Astrocyte (in vitro differentiated cells and primary cell): ENCODE data around the gene RNF152. TPM values are rescaled to one million over a fixed set of nuclear protein-coding genes. Genes with fewer than 3 reads are reported as not detected.

Experiments used
- DNase-seq: peaks from one replicate; pipeline ENCODE4 v3.0.0-alpha.2; 2010; ENCODE audit warnings: low read depth
- FAIRE-seq: peaks from 2 replicates; lab custom pipeline; 2011; peaks lifted over from hg19 to GRCh38; lab: Jason Lieb, UNC
- H2AFZ ChIP-seq: 2 replicates; pipeline ENCODE4 v1.6.0; 2012; ENCODE audit warnings: low read depth, low read length, inconsistent platforms
- H3K27ac ChIP-seq: 2 replicates; pipeline ENCODE4 v1.5.1; 2011; ENCODE audit warnings: low read depth, low read length, inconsistent platforms
- H3K27me3 ChIP-seq: 2 replicates; pipeline ENCODE4 v1.6.0; 2011; ENCODE audit warnings: low read length, inconsistent platforms; ENCODE audit not compliant: insufficient read depth
- H3K36me3 ChIP-seq: 2 replicates; pipeline ENCODE4 v1.5.1; 2011; ENCODE audit warnings: low read length, inconsistent platforms; ENCODE audit not compliant: insufficient read depth
- H3K4me1 ChIP-seq: 2 replicates; pipeline ENCODE4 v1.5.1; 2011; ENCODE audit warnings: low read length, inconsistent platforms; ENCODE audit not compliant: insufficient read depth
- H3K4me2 ChIP-seq: 2 replicates; pipeline ENCODE4 v1.6.0; 2012; ENCODE audit warnings: low read length, inconsistent platforms
- H3K4me3 ChIP-seq: 2 replicates; pipeline ENCODE4 v1.5.1; 2011; ENCODE audit warnings: low read depth, mild to moderate bottlenecking, low read length, inconsistent platforms; ENCODE audit not compliant: insufficient read depth
- H3K79me2 ChIP-seq: 2 replicates; pipeline ENCODE4 v1.6.0; 2012; ENCODE audit warnings: mild to moderate bottlenecking, low read length, inconsistent platforms; ENCODE audit not compliant: insufficient read depth
- H3K9ac ChIP-seq: 2 replicates; pipeline ENCODE4 v1.6.0; 2012; ENCODE audit warnings: mild to moderate bottlenecking, low read length, inconsistent platforms
- H3K9me3 ChIP-seq: 2 replicates; pipeline ENCODE4 v1.5.1; 2012; ENCODE audit warnings: low read depth, mild to moderate bottlenecking, low read length, inconsistent platforms; ENCODE audit not compliant: insufficient read depth
- H4K20me1 ChIP-seq: 2 replicates; pipeline ENCODE4 v1.6.0; 2012; ENCODE audit warnings: low read length, inconsistent platforms; ENCODE audit not compliant: insufficient read depth
- H3K27ac Mint-ChIP-seq: one replicate; pipeline ENCODE4 v1.8.0; 2021; ENCODE audit warnings: mild to moderate bottlenecking, mixed read lengths; ENCODE audit not compliant: unreplicated experiment
- H3K27me3 Mint-ChIP-seq: one replicate; pipeline ENCODE4 v1.8.0; 2021; ENCODE audit warnings: low read depth, mixed read lengths; ENCODE audit not compliant: unreplicated experiment
- H3K36me3 Mint-ChIP-seq: one replicate; pipeline ENCODE4 v1.8.0; 2021; ENCODE audit warnings: low read depth, mixed read lengths; ENCODE audit not compliant: unreplicated experiment
- H3K4me1 Mint-ChIP-seq: one replicate; pipeline ENCODE4 v1.8.0; 2021; ENCODE audit warnings: low read depth, mixed read lengths; ENCODE audit not compliant: unreplicated experiment
- H3K4me3 Mint-ChIP-seq: one replicate; pipeline ENCODE4 v1.8.0; 2021; ENCODE audit warnings: mild to moderate bottlenecking, moderate library complexity, mixed read lengths; ENCODE audit not compliant: unreplicated experiment
- H3K9me3 Mint-ChIP-seq: one replicate; pipeline ENCODE4 v1.8.0; 2021; ENCODE audit warnings: mild to moderate bottlenecking, mixed read lengths; ENCODE audit not compliant: unreplicated experiment
- EZH2 ChIP-seq: IDR thresholded peaks from 2 replicates; pipeline ENCODE4 v1.6.1; 2012; ENCODE audit warnings: mild to moderate bottlenecking, low read length, inconsistent platforms; ENCODE audit not compliant: insufficient read depth
- total RNA-seq: library from RNA; stranded (reverse); gene quantifications from 2 replicates; pipeline ENCODE4 v1.2.1, GENCODE V29; 2021
- TF ChIP-seq, protein P1 (sequence below): IDR thresholded peaks from 2 replicates; pipeline ENCODE4 v1.5.1; 2011; ENCODE audit warnings: low read depth, mild to moderate bottlenecking, inconsistent platforms, low read length, moderate library complexity; ENCODE audit not compliant: insufficient read depth

RNF152 gene
- total RNA-seq, 1 donor from 2014 or later: 68.7 TPM

DNA sequence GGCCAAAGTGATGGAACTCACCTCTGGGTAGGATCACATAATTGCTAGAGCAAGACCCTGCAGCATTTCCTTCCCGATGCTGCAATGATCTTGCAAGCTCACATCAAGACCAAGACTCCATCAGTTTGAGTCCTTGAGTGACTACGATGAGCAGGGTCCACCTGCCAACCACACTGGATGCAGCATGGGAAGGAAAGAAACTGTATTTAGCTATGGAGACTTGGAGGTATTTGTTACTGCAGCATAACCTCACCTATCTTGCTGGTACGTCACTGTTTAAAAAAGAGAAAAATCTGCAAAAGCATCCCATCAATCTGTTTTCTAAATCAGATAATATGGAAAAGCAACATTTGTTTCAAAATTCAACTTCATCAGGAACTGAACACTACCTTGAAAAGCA is 2.5 kb downstream of the RNF152 start:
- Histone ChIP-seq H3K9ac (no peak overlapping the region), H3K79me2 (peaks cover 71% of the 10 kb centered on the region), H3K27ac (no peak overlapping the region), H3K27me3 (no peaks in the 10 kb centered on the region), H3K4me1 (peaks cover 13% of the 10 kb centered on the region), H3K36me3 (no peaks in the 10 kb centered on the region), H3K4me3 (no peak overlapping the region), H2AFZ (no peak overlapping the region), H4K20me1 (peaks cover 51% of the 10 kb centered on the region), H3K9me3 (no peaks in the 10 kb centered on the region), H3K4me2 (no peak overlapping the region)
- no peak for FAIRE-seq
- Mint-ChIP-seq H3K27me3 (no peaks in the 10 kb centered on the region), H3K4me3 (peak overlapping the region; percentile 45), H3K27ac (no peak overlapping the region), H3K9me3 (no peaks in the 10 kb centered on the region), H3K4me1 (peaks cover 22% of the 10 kb centered on the region), H3K36me3 (peaks cover 20% of the 10 kb centered on the region)
- TF ChIP-seq, protein P1, sequence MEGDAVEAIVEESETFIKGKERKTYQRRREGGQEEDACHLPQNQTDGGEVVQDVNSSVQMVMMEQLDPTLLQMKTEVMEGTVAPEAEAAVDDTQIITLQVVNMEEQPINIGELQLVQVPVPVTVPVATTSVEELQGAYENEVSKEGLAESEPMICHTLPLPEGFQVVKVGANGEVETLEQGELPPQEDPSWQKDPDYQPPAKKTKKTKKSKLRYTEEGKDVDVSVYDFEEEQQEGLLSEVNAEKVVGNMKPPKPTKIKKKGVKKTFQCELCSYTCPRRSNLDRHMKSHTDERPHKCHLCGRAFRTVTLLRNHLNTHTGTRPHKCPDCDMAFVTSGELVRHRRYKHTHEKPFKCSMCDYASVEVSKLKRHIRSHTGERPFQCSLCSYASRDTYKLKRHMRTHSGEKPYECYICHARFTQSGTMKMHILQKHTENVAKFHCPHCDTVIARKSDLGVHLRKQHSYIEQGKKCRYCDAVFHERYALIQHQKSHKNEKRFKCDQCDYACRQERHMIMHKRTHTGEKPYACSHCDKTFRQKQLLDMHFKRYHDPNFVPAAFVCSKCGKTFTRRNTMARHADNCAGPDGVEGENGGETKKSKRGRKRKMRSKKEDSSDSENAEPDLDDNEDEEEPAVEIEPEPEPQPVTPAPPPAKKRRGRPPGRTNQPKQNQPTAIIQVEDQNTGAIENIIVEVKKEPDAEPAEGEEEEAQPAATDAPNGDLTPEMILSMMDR: no peak
- no peak for DNase-seq

DNA sequence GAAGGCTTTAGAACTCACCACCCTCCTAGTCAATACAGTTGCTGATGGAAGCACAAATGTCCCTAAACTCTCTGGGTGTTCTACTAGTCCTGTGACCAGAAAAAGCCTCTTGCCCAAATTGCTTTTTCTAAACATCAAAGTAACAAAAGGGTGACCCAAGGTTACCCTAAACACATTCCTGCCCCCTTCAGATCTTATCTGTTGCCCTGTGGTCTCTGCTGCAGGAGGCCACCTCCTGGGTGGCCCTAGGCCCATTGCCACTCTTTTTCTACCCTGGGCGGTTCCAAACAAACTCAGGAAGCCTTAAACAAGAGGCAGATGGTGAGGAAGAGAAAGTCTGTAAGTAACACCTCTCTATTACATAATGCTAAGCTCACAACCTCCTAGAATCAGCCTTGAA is 3.3 kb downstream of the RNF152 start:
- H3K9ac ChIP-seq: no peak overlapping the region
- H3K27me3 ChIP-seq: no peaks in the 10 kb centered on the region
- H3K4me2 ChIP-seq: no peak overlapping the region
- no peak overlapping the region for H3K27ac ChIP-seq
- no peak overlapping the region for H3K4me3 ChIP-seq
- H2AFZ ChIP-seq: no peak overlapping the region
- Mint-ChIP-seq H3K27me3 (no peaks in the 10 kb centered on the region), H3K27ac (no peak overlapping the region), H3K4me1 (peaks cover 22% of the 10 kb centered on the region), H3K9me3 (no peaks in the 10 kb centered on the region), H3K36me3 (peaks cover 22% of the 10 kb centered on the region), H3K4me3 (no peak overlapping the region)
- FAIRE-seq (no peak), DNase-seq (no peak)
- H3K36me3 ChIP-seq: no peaks in the 10 kb centered on the region
- peaks cover 72% of the 10 kb centered on the region for H3K79me2 ChIP-seq
- peaks cover 7% of the 10 kb centered on the region for H3K4me1 ChIP-seq
- TF ChIP-seq, protein P1: no peak
- no peak for TF ChIP-seq EZH2
- H3K9me3 ChIP-seq: no peaks in the 10 kb centered on the region
- H4K20me1 ChIP-seq: peaks cover 51% of the 10 kb centered on the region

DNA sequence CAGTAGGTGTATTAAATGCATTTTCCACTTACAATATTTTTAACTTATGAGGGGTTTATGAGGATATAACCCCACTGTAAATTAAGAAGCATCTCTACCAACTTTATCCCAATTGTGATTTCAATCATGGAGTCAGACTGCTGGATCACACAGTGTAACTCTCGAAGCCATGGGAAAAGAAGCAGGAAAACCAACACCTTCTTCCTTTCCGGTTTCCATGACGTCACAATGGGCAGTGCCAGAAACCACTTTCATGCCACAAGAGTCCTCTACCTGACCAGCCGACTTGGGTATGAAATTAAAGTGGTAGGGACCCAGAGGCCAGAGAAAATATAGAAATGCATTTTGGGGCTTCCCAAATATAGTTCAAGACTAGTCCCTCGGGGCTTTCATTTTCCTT is 4.2 kb downstream of the RNF152 start:
- H3K79me2 ChIP-seq: peaks cover 81% of the 10 kb centered on the region
- H3K9me3 ChIP-seq: no peaks in the 10 kb centered on the region
- no peaks in the 10 kb centered on the region for H3K36me3 ChIP-seq
- Mint-ChIP-seq H3K4me3 (no peak overlapping the region), H3K9me3 (no peaks in the 10 kb centered on the region), H3K4me1 (peaks cover 25% of the 10 kb centered on the region), H3K27ac (no peak overlapping the region), H3K27me3 (no peaks in the 10 kb centered on the region), H3K36me3 (peaks cover 22% of the 10 kb centered on the region)
- TF ChIP-seq, protein P1: no peak
- TF ChIP-seq EZH2: no peak
- H3K9ac ChIP-seq: no peak overlapping the region
- no peak overlapping the region for H2AFZ ChIP-seq
- peaks cover 7% of the 10 kb centered on the region for H3K4me1 ChIP-seq
- no peak for FAIRE-seq
- H3K27ac ChIP-seq: no peak overlapping the region
- peaks cover 51% of the 10 kb centered on the region for H4K20me1 ChIP-seq
- H3K4me2 ChIP-seq: no peak overlapping the region
- DNase-seq: no peak
- no peaks in the 10 kb centered on the region for H3K27me3 ChIP-seq
- no peak overlapping the region for H3K4me3 ChIP-seq
